ENCODE data around the gene C19orf73.
"Not testable (repeated sequence)": the region's sequence is repeated elsewhere in the genome, so short reads cannot be mapped to it uniquely, and the experiment has no call there.

Gene C19orf73

DNA sequence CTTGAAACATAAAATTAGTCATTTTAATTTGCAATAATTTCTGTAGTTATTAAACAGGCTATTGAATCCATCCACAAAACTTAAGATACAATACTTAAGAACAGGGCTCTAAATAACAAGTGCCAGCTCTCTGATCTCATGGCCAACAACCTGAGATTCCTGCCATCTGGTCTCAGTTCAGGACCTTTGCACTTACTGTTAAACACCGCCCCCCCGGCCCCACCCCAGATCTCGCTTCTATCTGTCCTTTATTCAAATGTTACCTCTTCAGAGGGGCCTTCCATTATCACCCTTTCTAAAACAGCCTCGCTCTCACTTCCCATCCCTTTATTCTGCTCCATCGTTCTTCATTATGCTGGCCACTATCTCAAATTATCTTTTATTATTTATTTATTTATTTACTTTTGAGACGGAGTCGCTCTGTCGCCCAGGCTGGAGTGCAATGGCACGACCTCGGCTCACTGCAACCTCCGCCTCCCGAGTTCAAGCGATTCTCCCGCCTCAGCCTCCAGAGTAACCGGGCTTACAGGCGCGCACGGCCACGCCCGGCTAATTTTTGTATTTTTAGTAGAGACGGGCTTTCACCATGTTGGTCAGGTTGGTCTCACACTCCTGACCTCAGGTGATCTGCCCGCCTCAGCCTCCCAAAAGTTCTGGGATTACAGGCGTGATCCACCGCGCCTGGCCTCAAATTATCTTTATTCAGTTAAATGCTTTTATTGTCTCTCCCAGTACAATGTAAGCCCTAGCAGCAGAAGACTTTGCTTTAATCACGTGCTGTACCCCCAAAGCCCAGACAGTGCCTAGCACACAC is 34.5 kb downstream of the C19orf73 start:
- Histone ChIP-seq H3K9ac (ENCODE audit: low read depth, low read length) (no peak overlapping the region), H3K36me3 (ENCODE audit: control insufficient read depth, insufficient read depth, low read length) (peaks cover 15% of the 10 kb centered on the region), H3K4me1 (ENCODE audit: control insufficient read depth, insufficient read depth, low read length) (peaks cover 3% of the 10 kb centered on the region), H3K9me3 (ENCODE audit: control insufficient read depth, insufficient read depth, low read length) (no peaks in the 10 kb centered on the region), H3K4me3 (ENCODE audit: low read depth, low read length) (peak overlapping the region; percentile 94), H3K27me3 (ENCODE audit: control insufficient read depth, insufficient read depth, low read length) (no peaks in the 10 kb centered on the region)

- H3K4me1 ChIP-seq (ENCODE audit: control insufficient read depth, insufficient read depth, low read length): peaks cover under 1% of the 10 kb centered on the region
- H3K9ac ChIP-seq (ENCODE audit: low read depth, low read length): no peak overlapping the region
- H3K4me3 ChIP-seq (ENCODE audit: low read depth, low read length): no peak overlapping the region
- no peaks in the 10 kb centered on the region for H3K9me3 ChIP-seq (ENCODE audit: control insufficient read depth, insufficient read depth, low read length)
- H3K36me3 ChIP-seq (ENCODE audit: control insufficient read depth, insufficient read depth, low read length): peaks cover 4% of the 10 kb centered on the region
- no peaks in the 10 kb centered on the region for H3K27me3 ChIP-seq (ENCODE audit: control insufficient read depth, insufficient read depth, low read length)
Observed at GRCh38 chr19:49081273-49081672, 37.7 kb downstream of the C19orf73 start.

DNA sequence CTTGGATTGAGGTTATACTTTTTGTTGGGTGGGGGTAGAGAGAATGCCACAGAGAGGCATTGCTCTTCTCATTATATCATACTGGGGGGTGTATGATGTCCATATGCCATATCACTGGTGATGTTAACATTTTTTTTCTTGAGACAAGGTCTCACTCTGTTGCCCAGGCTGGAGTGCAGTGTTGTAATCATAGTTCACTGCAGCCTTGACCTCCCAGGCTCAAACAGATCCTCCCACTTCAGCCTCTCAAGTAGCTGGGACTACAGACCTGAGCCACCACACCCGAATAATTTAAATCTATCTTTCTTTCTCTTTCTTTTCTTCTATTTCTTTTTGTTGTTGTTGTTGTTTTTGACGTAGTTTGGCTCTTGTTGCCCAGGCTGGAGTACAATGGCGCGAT is 38.6 kb downstream of the C19orf73 start:
- H3K27me3 ChIP-seq (ENCODE audit: control insufficient read depth, insufficient read depth, low read length): no peaks in the 10 kb centered on the region
- H3K9me3 ChIP-seq (ENCODE audit: control insufficient read depth, insufficient read depth, low read length): no peaks in the 10 kb centered on the region
- no peak overlapping the region for H3K9ac ChIP-seq (ENCODE audit: low read depth, low read length)
- no peak overlapping the region for H3K4me3 ChIP-seq (ENCODE audit: low read depth, low read length)
- H3K4me1 ChIP-seq (ENCODE audit: control insufficient read depth, insufficient read depth, low read length): no peaks in the 10 kb centered on the region
- H3K36me3 ChIP-seq (ENCODE audit: control insufficient read depth, insufficient read depth, low read length): peaks cover 1% of the 10 kb centered on the region

DNA sequence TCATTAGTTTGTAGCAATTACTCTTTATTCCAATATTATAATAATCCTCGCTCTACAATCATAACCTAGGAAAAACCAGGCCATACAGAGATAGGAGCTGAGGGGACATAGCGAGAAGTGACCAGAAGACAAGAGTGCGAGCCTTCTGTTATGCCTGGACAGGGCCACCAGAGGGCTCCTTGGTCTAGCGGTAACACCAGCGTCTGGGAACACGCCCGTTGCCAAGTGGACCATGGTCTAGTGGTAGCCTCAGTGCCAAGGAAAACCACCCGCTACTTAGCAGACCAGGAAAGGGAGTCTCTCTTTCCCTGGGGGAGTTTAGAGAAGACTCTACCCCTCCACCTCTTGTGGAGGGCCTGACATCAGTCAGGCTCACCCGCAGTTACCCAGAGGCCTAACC is 44.1 kb downstream of the C19orf73 start:
- H3K36me3 ChIP-seq (ENCODE audit: control insufficient read depth, insufficient read depth, low read length); H3K4me3 ChIP-seq (ENCODE audit: low read depth, low read length); H3K9ac ChIP-seq (ENCODE audit: low read depth, low read length); H3K9me3 ChIP-seq (ENCODE audit: control insufficient read depth, insufficient read depth, low read length); H3K4me1 ChIP-seq (ENCODE audit: control insufficient read depth, insufficient read depth, low read length): not testable (repeated sequence)
- peaks cover 33% of the 10 kb centered on the region for H3K27me3 ChIP-seq (ENCODE audit: control insufficient read depth, insufficient read depth, low read length)

DNA sequence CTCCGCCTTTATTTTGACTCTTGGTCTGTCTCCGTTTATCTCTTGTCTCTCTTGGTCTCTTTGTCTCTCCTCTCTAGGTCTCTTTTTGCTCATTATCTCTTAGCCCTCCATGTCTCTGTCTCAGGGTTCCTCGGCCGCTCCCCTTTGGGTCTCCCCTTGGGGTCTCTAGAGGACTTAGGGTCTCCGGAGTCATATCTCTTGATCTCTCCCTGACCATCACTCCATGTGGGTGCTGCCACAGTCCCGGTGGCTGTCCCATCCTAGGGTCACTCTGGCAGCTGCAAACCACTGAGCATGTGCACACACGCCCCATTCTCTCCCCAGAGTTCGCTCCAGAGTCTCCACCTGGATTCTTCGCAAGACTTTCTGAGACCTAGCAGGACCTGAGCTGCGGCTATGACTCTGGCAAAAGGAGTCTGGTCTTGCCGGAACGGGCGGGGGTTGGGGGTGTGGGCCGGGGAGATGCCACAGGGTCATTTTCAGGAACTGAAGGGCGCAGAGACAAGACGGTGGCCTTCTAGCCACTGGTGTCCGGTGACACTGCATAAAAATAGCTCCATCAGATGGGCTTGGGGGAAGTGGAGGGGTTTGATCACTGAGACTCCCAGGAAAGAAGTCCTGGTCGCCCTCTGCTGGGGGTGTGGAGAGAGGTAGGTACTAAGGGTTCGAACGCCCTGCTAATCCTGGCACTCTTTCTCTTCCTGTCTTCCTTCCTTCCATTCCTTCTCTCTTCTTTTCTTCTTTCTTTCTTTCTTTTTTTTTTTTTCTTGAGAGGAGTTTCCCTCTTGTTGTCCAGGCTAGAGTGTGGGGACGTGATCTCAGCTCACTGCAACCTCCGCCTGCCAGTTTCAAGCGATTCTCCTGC is 45.2 kb downstream of the C19orf73 start:
- no peaks in the 10 kb centered on the region for H3K9me3 ChIP-seq (ENCODE audit: control insufficient read depth, insufficient read depth, low read length)
- no peak overlapping the region for H3K9ac ChIP-seq (ENCODE audit: low read depth, low read length)
- no peaks in the 10 kb centered on the region for H3K36me3 ChIP-seq (ENCODE audit: control insufficient read depth, insufficient read depth, low read length)
- H3K4me1 ChIP-seq (ENCODE audit: control insufficient read depth, insufficient read depth, low read length): no peaks in the 10 kb centered on the region
- H3K4me3 ChIP-seq (ENCODE audit: low read depth, low read length): no peak overlapping the region
- peaks cover 44% of the 10 kb centered on the region for H3K27me3 ChIP-seq (ENCODE audit: control insufficient read depth, insufficient read depth, low read length)

DNA sequence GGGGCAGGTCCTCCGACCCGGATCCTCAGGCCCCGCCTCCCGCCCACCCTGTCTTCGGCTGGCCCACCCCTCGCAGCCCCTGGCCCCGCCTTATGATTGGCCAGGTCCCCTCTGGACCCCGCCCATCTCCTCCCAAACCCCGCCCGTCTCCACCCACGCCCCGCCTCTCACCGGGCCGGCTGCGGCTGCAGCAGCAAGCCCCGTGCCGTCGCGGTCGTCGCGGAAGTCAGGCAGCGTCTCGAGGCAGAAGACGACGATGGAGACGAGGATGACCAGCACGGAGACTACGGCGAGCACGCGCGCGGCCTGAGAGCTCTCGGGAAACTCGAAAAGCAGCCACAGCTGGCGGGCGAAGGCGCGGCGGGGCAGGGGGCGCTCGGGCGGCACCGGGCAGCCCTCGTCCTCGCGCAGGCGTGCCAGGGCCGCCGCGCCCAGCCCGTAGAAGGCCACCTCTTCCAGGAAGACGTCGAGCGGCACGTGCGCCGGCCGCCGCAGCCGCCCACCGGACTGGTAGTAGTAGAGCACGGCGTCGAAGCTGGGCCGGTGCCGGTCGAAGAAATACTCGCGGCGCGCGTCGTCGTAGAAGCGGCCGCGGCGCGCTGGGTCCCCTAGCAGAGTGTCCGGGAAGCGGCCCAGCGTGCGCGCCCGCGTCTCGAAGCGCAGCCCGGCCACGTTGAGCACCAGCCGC is 46.9 kb downstream of the C19orf73 start:
- Histone ChIP-seq H3K4me1 (ENCODE audit: control insufficient read depth, insufficient read depth, low read length) (no peaks in the 10 kb centered on the region), H3K9ac (ENCODE audit: low read depth, low read length) (no peak overlapping the region), H3K9me3 (ENCODE audit: control insufficient read depth, insufficient read depth, low read length) (no peaks in the 10 kb centered on the region), H3K4me3 (ENCODE audit: low read depth, low read length) (no peak overlapping the region), H3K36me3 (ENCODE audit: control insufficient read depth, insufficient read depth, low read length) (no peaks in the 10 kb centered on the region), H3K27me3 (ENCODE audit: control insufficient read depth, insufficient read depth, low read length) (peaks cover 58% of the 10 kb centered on the region)

GRCh38 chr19:49070416-49070815 is 48.5 kb downstream of the C19orf73 start:
- H3K4me1 ChIP-seq (ENCODE audit: control insufficient read depth, insufficient read depth, low read length): peaks cover 6% of the 10 kb centered on the region
- H3K36me3 ChIP-seq (ENCODE audit: control insufficient read depth, insufficient read depth, low read length): no peaks in the 10 kb centered on the region
- H3K9me3 ChIP-seq (ENCODE audit: control insufficient read depth, insufficient read depth, low read length): no peaks in the 10 kb centered on the region
- H3K9ac ChIP-seq (ENCODE audit: low read depth, low read length): no peak overlapping the region
- peaks cover 74% of the 10 kb centered on the region for H3K27me3 ChIP-seq (ENCODE audit: control insufficient read depth, insufficient read depth, low read length)
- H3K4me3 ChIP-seq (ENCODE audit: low read depth, low read length): no peak overlapping the region

DNA sequence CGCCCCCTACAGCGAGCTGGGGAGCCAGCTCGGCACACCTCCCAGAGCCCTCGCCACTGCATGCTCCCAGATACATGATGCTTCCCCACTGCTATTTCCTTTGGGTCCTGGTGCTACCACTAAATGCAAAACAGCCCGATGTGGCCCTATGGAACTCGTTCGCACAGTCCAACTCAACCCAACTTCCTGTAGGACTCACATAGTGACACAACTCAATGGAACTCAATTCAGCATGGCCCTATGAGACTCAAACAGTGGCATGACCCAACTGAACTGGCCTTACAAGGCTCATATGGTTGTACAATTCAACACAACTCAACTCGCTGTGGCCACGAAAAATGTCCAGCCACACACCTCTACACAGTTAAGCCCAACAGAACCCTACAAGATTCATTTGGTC is 49.9 kb downstream of the C19orf73 start:
- Histone ChIP-seq H3K9me3 (ENCODE audit: control insufficient read depth, insufficient read depth, low read length) (no peaks in the 10 kb centered on the region), H3K27me3 (ENCODE audit: control insufficient read depth, insufficient read depth, low read length) (peaks cover 74% of the 10 kb centered on the region), H3K9ac (ENCODE audit: low read depth, low read length) (no peak overlapping the region), H3K4me1 (ENCODE audit: control insufficient read depth, insufficient read depth, low read length) (peaks cover 8% of the 10 kb centered on the region), H3K36me3 (ENCODE audit: control insufficient read depth, insufficient read depth, low read length) (no peaks in the 10 kb centered on the region), H3K4me3 (ENCODE audit: low read depth, low read length) (no peak overlapping the region)
